GM12878 (cell line): ENCODE measurements around the gene AASDHPPT. TPM values are rescaled to one million over a fixed set of nuclear protein-coding genes. Genes with fewer than 3 reads are reported as not detected.

Source experiments
- ATAC-seq: fragments of 200-7000 bp; cut with Tn5 transposase; 3 replicates; pipeline ENCODE4 v1.9.1; 2020; ENCODE audit warnings: mild to moderate bottlenecking, moderate library complexity
- BruUV-seq: library from RNA; stranded (reverse); fragments of 400-500 nt; replicated peaks from 2 replicates; lab custom pipeline; 2021; lab: Mats Ljungman, UMichigan
- CTCF ChIA-PET: fragments of 300-600 bp; sonication (Branson Sonifier 250); formaldehyde crosslinking; extraction: SDS; loops from one replicate; lab custom pipeline; 2021; ENCODE audit warnings: inconsistent platforms; lab: Yijun Ruan, JAX
- POLR2A ChIA-PET: fragments of 350-600 bp; formaldehyde crosslinking; extraction: SDS; loops from one replicate; lab custom pipeline; 2021; ENCODE audit warnings: inconsistent platforms; lab: Charles Lee
- RAD21 ChIA-PET: fragments of 300-600 bp; sonication (Branson Sonifier 250); formaldehyde crosslinking; loops from one replicate; lab custom pipeline; 2023; ENCODE audit warnings: antibody characterized with exemption; ENCODE audit not compliant: unreplicated experiment; lab: Charles Lee
- SMC1A ChIA-PET: fragments of 300-600 bp; sonication (Branson Sonifier 250); formaldehyde crosslinking; loops from one replicate; lab custom pipeline; 2023; ENCODE audit not compliant: unreplicated experiment, uncharacterized antibody; lab: Charles Lee
- DNase-seq: peaks from one replicate; pipeline ENCODE4 v3.0.0-alpha.2; 2011; ENCODE audit warnings: low read depth, low spot score
- FAIRE-seq: peaks from 3 replicates; lab custom pipeline; 2011; peaks lifted over from hg19 to GRCh38; lab: Jason Lieb, UNC
- H2AFZ ChIP-seq: 2 replicates; pipeline ENCODE4 v1.6.0; 2011; ENCODE audit warnings: low read depth, low read length, control low read depth; ENCODE audit not compliant: control insufficient read depth
- H3K27ac ChIP-seq: 2 replicates; pipeline ENCODE4 v1.5.1; 2011; ENCODE audit warnings: control low read depth; ENCODE audit not compliant: control insufficient read depth, insufficient read depth
- H3K27me3 ChIP-seq, 2 experiments: replicated peaks in 1 of 2; 2 replicates each; pipeline versions ENCODE4 v1.6.0 to v1.6.1; 2011; ENCODE audit warnings: low read length in 1 of 2; ENCODE audit not compliant: control insufficient read depth in 2 of 2, insufficient read depth in 2 of 2
- H3K36me3 ChIP-seq, 2 experiments: 2 replicates each; pipeline ENCODE4 v1.5.1; 2011; ENCODE audit warnings: low read length in 1 of 2; ENCODE audit not compliant: control insufficient read depth in 2 of 2, insufficient read depth in 2 of 2
- H3K4me1 ChIP-seq: 2 replicates; pipeline ENCODE4 v1.6.1; 2011; ENCODE audit warnings: mild to moderate bottlenecking, low read length, moderate library complexity, mixed read lengths; ENCODE audit not compliant: control insufficient read depth, insufficient read depth
- H3K4me2 ChIP-seq: 2 replicates; pipeline ENCODE4 v1.6.0; 2011; ENCODE audit warnings: control low read depth; ENCODE audit not compliant: control insufficient read depth, insufficient read depth
- H3K4me3 ChIP-seq: fragments of 200-600 bp; sonication (generic); 2 replicates; pipeline ENCODE4 v1.5.1; 2016
- H3K79me2 ChIP-seq: 2 replicates; pipeline ENCODE4 v1.6.0; 2011; ENCODE audit warnings: low read length; ENCODE audit not compliant: control insufficient read depth, insufficient read depth
- H3K9ac ChIP-seq: 2 replicates; pipeline ENCODE4 v1.8.0; 2011; ENCODE audit warnings: low read length, control low read depth, mixed read lengths; ENCODE audit not compliant: control insufficient read depth, insufficient read depth
- H3K9me3 ChIP-seq: replicated peaks from 3 replicates; pipeline ENCODE4 v1.5.1; 2011; ENCODE audit warnings: mild to moderate bottlenecking, low read length; ENCODE audit not compliant: control insufficient read depth, insufficient read depth
- H4K20me1 ChIP-seq: 2 replicates; pipeline ENCODE4 v1.6.0; 2011; ENCODE audit not compliant: control insufficient read depth, insufficient read depth
- E4F1 ChIP-seq: fragments of 450-650 bp; IDR thresholded peaks from 2 replicates; pipeline ENCODE4 v1.6.1; 2018; ENCODE audit warnings: borderline replicate concordance, mild to moderate bottlenecking; ENCODE audit not compliant: partially characterized antibody
- IRF4 ChIP-seq: IDR thresholded peaks from 2 replicates; pipeline ENCODE4 v1.6.1; 2011; ENCODE audit warnings: low read depth, low read length
- JUND ChIP-seq: IDR thresholded peaks from 2 replicates; pipeline ENCODE4 v1.6.1; 2012; ENCODE audit warnings: low read depth, mild to moderate bottlenecking, low read length, improper control_type of control experiment, moderate library complexity
- POU2F2 ChIP-seq: IDR thresholded peaks from 3 replicates; pipeline ENCODE4 v1.6.1; 2011; ENCODE audit warnings: low read depth, mild to moderate bottlenecking, low read length, borderline replicate concordance
- SP1 ChIP-seq: IDR thresholded peaks from one replicate; pipeline ENCODE4 v1.6.1; 2011; ENCODE audit warnings: low read depth, low read length
- ZBTB11 ChIP-seq: fragments of 450-650 bp; formaldehyde crosslinking; IDR thresholded peaks from 2 replicates; pipeline ENCODE4 v1.5.0; 2022; ENCODE audit warnings: mild to moderate bottlenecking, missing genetic modification characterization
- WGBS: methylation state at CpG from one replicate; pipeline ENCODE4 v1.1.6; 2016; ENCODE audit warnings: low lambda C conversion rate; ENCODE audit not compliant: insufficient replicate concordance, insufficient coverage; ENCODE audit errors: missing lambda C conversion rate; 5-methylcytosine and 5-hydroxymethylcytosine counted together
- in situ Hi-C: fragments of 300-500 bp; cut with MboI; formaldehyde crosslinking; loops from 9 replicates; pipeline ENCODE4 v1.14.3; 2018; ENCODE audit warnings: mixed read lengths
- intact Hi-C: fragments of 100-400 bp; cut with micrococcal nuclease; formaldehyde crosslinking; loops from one replicate; pipeline ENCODE4 v1.14.2; 2022; ENCODE audit not compliant: unreplicated experiment
- polyA plus RNA-seq, 11 experiments: library from polyadenylated mRNA; depleted of rRNA in 4 of 11; unstranded in 6 of 11; stranded (reverse) in 5 of 11; fragments of >200 nt; fragmentation: Nextera tagmentation in 4 of 11; fragmentation: Illumina TruSeq in 1 of 11; extraction: Ambion mirVana in 4 of 11; extraction: Trizol in 1 of 11; gene quantifications; 1 replicate in 1 of 11; 2 replicates in 10 of 11; pipeline versions ENCODE4 v1.2.1 to v1.2.3, GENCODE V29; 2011 to 2016; ENCODE audit warnings: inconsistent platforms in 2 of 11, missing spikeins in 2 of 11, low read depth in 1 of 11
- total RNA-seq, 4 experiments: library from RNA; depleted of rRNA in 3 of 4; stranded (reverse); fragments of >200 nt in 3 of 4; fragmentation: Illumina TruSeq in 1 of 4; extraction: Trizol in 1 of 4; gene quantifications; 2 replicates each; pipeline versions ENCODE4 v1.2.1 to v1.2.3, GENCODE V29; 2013 to 2021

The AASDHPPT gene
- total and polyA plus RNA-seq, 10 of the 15 experiments (the other 5 are each of a cell fraction or from before 2014, with no cell fraction given), result 37.3 to 92.6 (median 50.5) TPM

- RAD21 ChIA-PET, result no interaction called here
- H3K4me1 ChIP-seq, result no peaks in the 10 kb centered on the region
- ATAC-seq, result no peak
Measured at GRCh38 chr11:106032861-106033260, 44.6 kb upstream of the AASDHPPT start.

More at GRCh38 chr11:106032861-106033260, 44.6 kb upstream of the AASDHPPT start:
- Histone ChIP-seq H3K27ac (no peak overlapping the region), H3K27me3 (0 out of 4 replicates have a peak, but pooled peaks cover 0 to 1% of the 10 kb centered on the region in 2 experiments), H3K4me2 (no peak overlapping the region), H2AFZ (no peak overlapping the region), H3K9ac (no peak overlapping the region), H3K4me3 (no peak overlapping the region), H4K20me1 (no peaks in the 10 kb centered on the region), H3K9me3 (no peaks in the 10 kb centered on the region), H3K79me2 (no peaks in the 10 kb centered on the region), H3K36me3 (no peaks in the 10 kb centered on the region)
- DNase-seq, result no peak
- ChIA-PET POLR2A (no interaction called here), SMC1A (no interaction called here), CTCF (interaction anchor here (1.4 kb wide), 1 partner anchor 12 kb away, joined by 4 read pairs; no protein-coding TSS in a partner anchor)
- BruUV-seq, result no TSS peak
- WGBS, result 98% methylated on average over 2 of the region's 2 CpGs
- in situ Hi-C loops (no loop called here), intact Hi-C loops (no loop called here)
- TF ChIP-seq POU2F2 (no peak), IRF4 (no peak), JUND (no peak), SP1 (no peak), E4F1 (no peak), ZBTB11 (CRISPR knock-in tag) (no peak)
- FAIRE-seq, result no peak
